GM12878 (cell line): ENCODE results near the gene STX1B. TPM values are rescaled to one million over a fixed set of nuclear protein-coding genes. Genes with fewer than 3 reads are reported as not detected.

ENCODE experiments used
- ASH2L ChIP-seq: fragments of 300-600, 200-600 bp; sonication (generic); IDR thresholded peaks from 2 replicates; pipeline ENCODE4 v1.6.1; 2017; ENCODE audit warnings: low read depth, mild to moderate bottlenecking, borderline replicate concordance
- BHLHE40 ChIP-seq, 2 experiments: fragments of 450-650 bp in 1 of 2; IDR thresholded peaks; 2 replicates each; pipeline ENCODE4 v1.6.1; 2011 to 2017; ENCODE audit warnings: low read depth in 2 of 2, borderline replicate concordance in 1 of 2, improper control_type of control experiment in 1 of 2, low read length in 1 of 2, mild to moderate bottlenecking in 1 of 2
- CEBPB ChIP-seq, 2 experiments: fragments of 150-350 bp in 1 of 2; IDR thresholded peaks; 2 replicates each; pipeline ENCODE4 v1.6.1; 2012 to 2014; ENCODE audit warnings: low read depth in 2 of 2, low read length in 2 of 2, borderline replicate concordance in 1 of 2, inconsistent platforms in 1 of 2
- EGR1 ChIP-seq, 2 experiments: IDR thresholded peaks; 1 replicate in 1 of 2; 2 replicates in 1 of 2; pipeline ENCODE4 v1.6.1; 2011 to 2012; ENCODE audit warnings: low read depth in 2 of 2, low read length in 2 of 2, borderline replicate concordance in 1 of 2, mild to moderate bottlenecking in 1 of 2, moderate library complexity in 1 of 2
- KDM1A ChIP-seq: fragments of 200-600 bp; sonication (generic); IDR thresholded peaks from 2 replicates; pipeline ENCODE4 v1.6.1; 2016; ENCODE audit warnings: borderline replicate concordance
- LARP7 ChIP-seq: fragments of 450-650 bp; IDR thresholded peaks from 2 replicates; pipeline ENCODE4 v1.6.1; 2017; ENCODE audit warnings: mild to moderate bottlenecking
- NBN ChIP-seq: fragments of 450-650 bp; IDR thresholded peaks from 2 replicates; pipeline ENCODE4 v1.6.1; 2016
- PAX5 ChIP-seq: IDR thresholded peaks from 2 replicates; pipeline ENCODE4 v1.6.1; 2011; ENCODE audit warnings: low read depth, low read length, borderline replicate concordance
- SMC3 ChIP-seq: IDR thresholded peaks from 2 replicates; pipeline ENCODE4 v1.6.1; 2011; ENCODE audit warnings: low read length, improper control_type of control experiment, borderline replicate concordance
- SRF ChIP-seq, 2 experiments: IDR thresholded peaks; 2 replicates each; pipeline ENCODE4 v1.6.1; 2011; ENCODE audit warnings: low read depth in 2 of 2, low read length in 2 of 2, mild to moderate bottlenecking in 1 of 2, moderate library complexity in 1 of 2
- TCF3 ChIP-seq: IDR thresholded peaks from 2 replicates; pipeline ENCODE4 v1.6.1; 2012; ENCODE audit warnings: low read depth, mild to moderate bottlenecking, low read length, borderline replicate concordance; ENCODE audit not compliant: insufficient read depth
- YY1 ChIP-seq: IDR thresholded peaks from 2 replicates; pipeline ENCODE4 v1.6.1; 2011; ENCODE audit warnings: low read depth, mild to moderate bottlenecking, low read length
- ZNF207 ChIP-seq: fragments of 450-650 bp; IDR thresholded peaks from 2 replicates; pipeline ENCODE4 v1.6.1; 2014; ENCODE audit warnings: antibody characterized with exemption, mild to moderate bottlenecking, borderline replicate concordance
- ZNF274 ChIP-seq: IDR thresholded peaks from one replicate; pipeline ENCODE4 v1.8.0; 2011; ENCODE audit not compliant: insufficient read length, insufficient read depth
- ZZZ3 ChIP-seq: IDR thresholded peaks from 2 replicates; pipeline ENCODE4 v1.6.1; 2011; ENCODE audit warnings: low read depth; ENCODE audit not compliant: control insufficient read depth, insufficient read length
- polyA plus RNA-seq, 11 experiments: library from polyadenylated mRNA; depleted of rRNA in 4 of 11; unstranded in 6 of 11; stranded (reverse) in 5 of 11; fragments of >200 nt; fragmentation: Nextera tagmentation in 4 of 11; fragmentation: Illumina TruSeq in 1 of 11; extraction: Ambion mirVana in 4 of 11; extraction: Trizol in 1 of 11; gene quantifications; 1 replicate in 1 of 11; 2 replicates in 10 of 11; pipeline versions ENCODE4 v1.2.1 to v1.2.3, GENCODE V29; 2011 to 2016; ENCODE audit warnings: inconsistent platforms in 2 of 11, missing spikeins in 2 of 11, low read depth in 1 of 11
- total RNA-seq, 4 experiments: library from RNA; depleted of rRNA in 3 of 4; stranded (reverse); fragments of >200 nt in 3 of 4; fragmentation: Illumina TruSeq in 1 of 4; extraction: Trizol in 1 of 4; gene quantifications; 2 replicates each; pipeline versions ENCODE4 v1.2.1 to v1.2.3, GENCODE V29; 2013 to 2021
- TF ChIP-seq, protein P1 (sequence below): IDR thresholded peaks from 2 replicates; pipeline ENCODE4 v1.6.1; 2012; ENCODE audit warnings: low read length, inconsistent platforms
- TF ChIP-seq, protein P2 (sequence below): IDR thresholded peaks from 2 replicates; pipeline ENCODE4 v1.6.1; 2012; ENCODE audit warnings: improper control_type of control experiment, low read depth, low read length; ENCODE audit not compliant: insufficient replicate concordance

STX1B gene
- total and polyA plus RNA-seq, 10 of the 15 experiments (the other 5 are each of a cell fraction or from before 2014, with no cell fraction given) = 0.22 to 2.5 (median 1.1) TPM

DNA sequence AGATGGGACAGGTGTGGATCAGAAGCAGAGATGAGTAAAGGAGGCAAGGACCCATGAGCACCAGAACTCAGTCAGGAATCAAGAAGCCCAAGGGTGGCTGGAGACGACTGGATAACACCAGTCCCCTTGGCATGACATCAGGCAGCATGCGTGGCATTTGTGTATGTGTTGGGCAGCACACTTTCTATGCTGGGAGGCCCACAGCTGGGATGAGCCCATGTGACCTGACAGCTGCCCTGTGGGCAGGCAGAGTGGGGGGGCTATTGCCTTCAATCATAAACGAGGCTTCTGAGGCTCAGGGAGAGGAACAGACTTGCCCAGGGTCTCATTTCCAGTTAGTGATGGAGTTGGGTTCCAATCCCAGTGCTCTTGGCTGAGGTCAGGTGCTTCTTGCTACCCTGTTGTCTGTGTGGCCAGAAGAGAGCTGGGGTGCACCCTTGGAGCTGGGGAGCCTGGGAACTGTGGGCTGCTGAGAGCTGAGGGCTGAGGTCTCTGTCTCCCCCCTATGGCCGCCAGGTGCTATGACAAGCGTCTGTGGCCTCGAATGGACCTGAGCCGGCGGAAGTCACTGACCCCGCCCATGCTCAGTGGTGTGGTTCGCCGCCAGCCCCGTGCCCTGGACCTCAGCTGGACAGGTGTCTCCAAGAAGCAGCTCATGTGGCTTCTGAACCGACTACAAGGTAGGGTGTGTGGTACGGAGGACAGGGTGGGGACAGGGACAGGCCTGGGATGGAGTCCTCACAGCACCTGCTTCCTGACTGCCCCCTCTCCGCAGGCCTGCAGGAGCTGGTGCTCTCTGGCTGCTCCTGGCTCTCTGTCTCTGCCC is 68.6 kb downstream of the STX1B start (continued):
- TF ChIP-seq ZZZ3 = no peak
- TF ChIP-seq ZNF274 = no peak
- TF ChIP-seq LARP7 = no peak
- no peak; a peak in 1 of 4 replicates for TF ChIP-seq CEBPB (IDR thresholded peaks at IDR 0.05; ENCODE audit: borderline replicate concordance in 1 of 2, low read depth in 2 of 2, low read length in 2 of 2)
- 0 out of 2 replicates have a peak, but pooled peaks have one; percentile 21 for TF ChIP-seq ZNF207
- TF ChIP-seq, protein P1, sequence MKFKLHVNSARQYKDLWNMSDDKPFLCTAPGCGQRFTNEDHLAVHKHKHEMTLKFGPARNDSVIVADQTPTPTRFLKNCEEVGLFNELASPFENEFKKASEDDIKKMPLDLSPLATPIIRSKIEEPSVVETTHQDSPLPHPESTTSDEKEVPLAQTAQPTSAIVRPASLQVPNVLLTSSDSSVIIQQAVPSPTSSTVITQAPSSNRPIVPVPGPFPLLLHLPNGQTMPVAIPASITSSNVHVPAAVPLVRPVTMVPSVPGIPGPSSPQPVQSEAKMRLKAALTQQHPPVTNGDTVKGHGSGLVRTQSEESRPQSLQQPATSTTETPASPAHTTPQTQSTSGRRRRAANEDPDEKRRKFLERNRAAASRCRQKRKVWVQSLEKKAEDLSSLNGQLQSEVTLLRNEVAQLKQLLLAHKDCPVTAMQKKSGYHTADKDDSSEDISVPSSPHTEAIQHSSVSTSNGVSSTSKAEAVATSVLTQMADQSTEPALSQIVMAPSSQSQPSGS = no peak
- peak; percentile 54; the same call in 1 of the 2 replicates for TF ChIP-seq YY1
- peak; percentile 28 to 58; a peak in 1 of 4 replicates for TF ChIP-seq SRF (IDR thresholded peaks at IDR 0.05; ENCODE audit: low read depth in 2 of 2, low read length in 2 of 2)
- TF ChIP-seq, protein P2, sequence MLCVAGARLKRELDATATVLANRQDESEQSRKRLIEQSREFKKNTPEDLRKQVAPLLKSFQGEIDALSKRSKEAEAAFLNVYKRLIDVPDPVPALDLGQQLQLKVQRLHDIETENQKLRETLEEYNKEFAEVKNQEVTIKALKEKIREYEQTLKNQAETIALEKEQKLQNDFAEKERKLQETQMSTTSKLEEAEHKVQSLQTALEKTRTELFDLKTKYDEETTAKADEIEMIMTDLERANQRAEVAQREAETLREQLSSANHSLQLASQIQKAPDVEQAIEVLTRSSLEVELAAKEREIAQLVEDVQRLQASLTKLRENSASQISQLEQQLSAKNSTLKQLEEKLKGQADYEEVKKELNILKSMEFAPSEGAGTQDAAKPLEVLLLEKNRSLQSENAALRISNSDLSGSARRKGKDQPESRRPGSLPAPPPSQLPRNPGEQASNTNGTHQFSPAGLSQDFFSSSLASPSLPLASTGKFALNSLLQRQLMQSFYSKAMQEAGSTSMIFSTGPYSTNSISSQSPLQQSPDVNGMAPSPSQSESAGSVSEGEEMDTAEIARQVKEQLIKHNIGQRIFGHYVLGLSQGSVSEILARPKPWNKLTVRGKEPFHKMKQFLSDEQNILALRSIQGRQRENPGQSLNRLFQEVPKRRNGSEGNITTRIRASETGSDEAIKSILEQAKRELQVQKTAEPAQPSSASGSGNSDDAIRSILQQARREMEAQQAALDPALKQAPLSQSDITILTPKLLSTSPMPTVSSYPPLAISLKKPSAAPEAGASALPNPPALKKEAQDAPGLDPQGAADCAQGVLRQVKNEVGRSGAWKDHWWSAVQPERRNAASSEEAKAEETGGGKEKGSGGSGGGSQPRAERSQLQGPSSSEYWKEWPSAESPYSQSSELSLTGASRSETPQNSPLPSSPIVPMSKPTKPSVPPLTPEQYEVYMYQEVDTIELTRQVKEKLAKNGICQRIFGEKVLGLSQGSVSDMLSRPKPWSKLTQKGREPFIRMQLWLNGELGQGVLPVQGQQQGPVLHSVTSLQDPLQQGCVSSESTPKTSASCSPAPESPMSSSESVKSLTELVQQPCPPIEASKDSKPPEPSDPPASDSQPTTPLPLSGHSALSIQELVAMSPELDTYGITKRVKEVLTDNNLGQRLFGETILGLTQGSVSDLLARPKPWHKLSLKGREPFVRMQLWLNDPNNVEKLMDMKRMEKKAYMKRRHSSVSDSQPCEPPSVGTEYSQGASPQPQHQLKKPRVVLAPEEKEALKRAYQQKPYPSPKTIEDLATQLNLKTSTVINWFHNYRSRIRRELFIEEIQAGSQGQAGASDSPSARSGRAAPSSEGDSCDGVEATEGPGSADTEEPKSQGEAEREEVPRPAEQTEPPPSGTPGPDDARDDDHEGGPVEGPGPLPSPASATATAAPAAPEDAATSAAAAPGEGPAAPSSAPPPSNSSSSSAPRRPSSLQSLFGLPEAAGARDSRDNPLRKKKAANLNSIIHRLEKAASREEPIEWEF = no peak
- TF ChIP-seq KDM1A = no peak
- TF ChIP-seq PAX5 = peak; percentile 47; the same call in 1 of the 2 replicates
- no peak for TF ChIP-seq ASH2L
- TF ChIP-seq BHLHE40 (IDR thresholded peaks at IDR 0.05; ENCODE audit: borderline replicate concordance in 1 of 2, low read depth in 2 of 2, low read length in 1 of 2) = peak; percentile 35 to 66; a peak in 2 of 4 replicates
- TF ChIP-seq EGR1 (IDR thresholded peaks at IDR 0.05; ENCODE audit: borderline replicate concordance in 1 of 2, low read depth in 2 of 2, low read length in 2 of 2) = no peak
- 0 out of 2 replicates have a peak, but pooled peaks have one; percentile 27 for TF ChIP-seq TCF3
- TF ChIP-seq NBN = 0 out of 2 replicates have a peak, but pooled peaks have one; percentile 64
- peak; percentile 64 for TF ChIP-seq SMC3
